Prostate gland (tissue), 2 donors: ENCODE data around the gene NHLH1. TPM values are rescaled to one million over a fixed set of nuclear protein-coding genes. Genes with fewer than 3 reads are reported as not detected.
A peak's percentile ranks its signal among the peaks of the same experiment; 100 is the strongest.

Source experiments
- DNase-seq: peaks from one replicate; pipeline ENCODE4 v3.0.0-alpha.2; 2019; ENCODE audit warnings: low spot score
- H3K27ac ChIP-seq, 2 donors: fragments of 200-600 bp; sonication (generic); 2 replicates each; pipeline ENCODE4 v1.5.1; 2017 to 2019
- H3K27me3 ChIP-seq: fragments of 200-600 bp; sonication (generic); replicated peaks from 2 replicates; pipeline ENCODE4 v1.5.1; 2019; ENCODE audit not compliant: insufficient read depth
- H3K36me3 ChIP-seq, 2 donors: fragments of 200-600 bp; sonication (generic); 1 replicate in 1 of 2; 2 replicates in 1 of 2; pipeline versions ENCODE4 v1.5.1 to v1.8.1; 2017 to 2019
- H3K4me1 ChIP-seq: fragments of 200-600 bp; sonication (generic); replicated peaks from 2 replicates; pipeline ENCODE4 v1.5.1; 2019
- H3K4me3 ChIP-seq, 2 donors: fragments of 200-600 bp; sonication (generic); 2 replicates each; pipeline ENCODE4 v1.5.1; 2017 to 2019
- H3K9me3 ChIP-seq: fragments of 200-600 bp; sonication (generic); 2 replicates; pipeline ENCODE4 v1.5.1; 2017
- POLR2A ChIP-seq: fragments of 450-650 bp; IDR thresholded peaks from one replicate; pipeline ENCODE4 v1.6.1; 2016; ENCODE audit warnings: antibody characterized with exemption, mild to moderate bottlenecking
- POLR2AphosphoS5 ChIP-seq: sonication (generic); formaldehyde crosslinking; IDR thresholded peaks from one replicate; pipeline ENCODE4 v1.6.1; 2017; ENCODE audit warnings: antibody characterized with exemption
- WGBS: methylation state at CpG from one replicate; pipeline ENCODE4 v1.1.5; 2018; 5-methylcytosine and 5-hydroxymethylcytosine counted together
- intact Hi-C: fragments of 100-400 bp; cut with DNase I; formaldehyde crosslinking; loops from one replicate; pipeline ENCODE4 v1.14.2; 2022
- total RNA-seq, 2 donors: library from RNA; depleted of rRNA; stranded (reverse); fragments of >200 nt; gene quantifications; one replicate each; pipeline ENCODE4 v1.1.0, GENCODE V29; 2016
- TF ChIP-seq, protein P1 (sequence below), 4 experiments: fragments of 200-600 bp in 2 of 4; fragments of 450-650 bp in 2 of 4; sonication (generic) in 2 of 4; IDR thresholded peaks; 1 replicate in 3 of 4; 2 replicates in 1 of 4; pipeline ENCODE4 v1.5.1; 2016 to 2019; ENCODE audit warnings: antibody characterized with exemption in 4 of 4, mild to moderate bottlenecking in 2 of 4, moderate library complexity in 2 of 4

Gene NHLH1
- total RNA-seq, 2 donors from 2014 or later, result not detected

DNA sequence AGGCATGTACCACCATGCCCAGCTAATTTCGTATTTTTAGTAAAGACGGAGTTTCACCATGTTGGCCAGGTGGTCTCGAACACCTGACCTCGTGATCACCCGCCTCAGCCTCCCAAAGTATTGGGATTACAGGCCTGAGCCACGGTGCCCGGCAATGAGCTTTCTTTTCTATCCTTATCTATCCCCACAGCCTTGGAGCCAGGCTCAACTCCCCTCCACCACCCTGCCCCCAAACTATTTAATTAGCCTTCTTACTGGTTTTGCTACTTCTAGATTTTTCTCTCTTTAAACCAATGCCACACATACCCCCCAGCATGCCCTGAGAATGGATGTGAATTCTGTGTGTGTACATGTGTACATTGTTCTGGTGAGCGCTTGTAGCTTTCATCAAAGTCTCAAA, 27.8 kb downstream of the NHLH1 start:
- Histone ChIP-seq H3K36me3 (no peaks in the 10 kb centered on the region), H3K27me3 (no peaks in the 10 kb centered on the region), H3K4me1 (no peaks in the 10 kb centered on the region), H3K9me3 (no peaks in the 10 kb centered on the region), H3K4me3 (no peak overlapping the region), H3K27ac (no peak overlapping the region)
- 93% methylated on average over 8 of the region's 8 CpGs for WGBS
- intact Hi-C loops, result no loop called here
- no peak for TF ChIP-seq POLR2A
- TF ChIP-seq, protein P1, sequence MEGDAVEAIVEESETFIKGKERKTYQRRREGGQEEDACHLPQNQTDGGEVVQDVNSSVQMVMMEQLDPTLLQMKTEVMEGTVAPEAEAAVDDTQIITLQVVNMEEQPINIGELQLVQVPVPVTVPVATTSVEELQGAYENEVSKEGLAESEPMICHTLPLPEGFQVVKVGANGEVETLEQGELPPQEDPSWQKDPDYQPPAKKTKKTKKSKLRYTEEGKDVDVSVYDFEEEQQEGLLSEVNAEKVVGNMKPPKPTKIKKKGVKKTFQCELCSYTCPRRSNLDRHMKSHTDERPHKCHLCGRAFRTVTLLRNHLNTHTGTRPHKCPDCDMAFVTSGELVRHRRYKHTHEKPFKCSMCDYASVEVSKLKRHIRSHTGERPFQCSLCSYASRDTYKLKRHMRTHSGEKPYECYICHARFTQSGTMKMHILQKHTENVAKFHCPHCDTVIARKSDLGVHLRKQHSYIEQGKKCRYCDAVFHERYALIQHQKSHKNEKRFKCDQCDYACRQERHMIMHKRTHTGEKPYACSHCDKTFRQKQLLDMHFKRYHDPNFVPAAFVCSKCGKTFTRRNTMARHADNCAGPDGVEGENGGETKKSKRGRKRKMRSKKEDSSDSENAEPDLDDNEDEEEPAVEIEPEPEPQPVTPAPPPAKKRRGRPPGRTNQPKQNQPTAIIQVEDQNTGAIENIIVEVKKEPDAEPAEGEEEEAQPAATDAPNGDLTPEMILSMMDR (IDR thresholded peaks at IDR 0.05), result no peak
- no peak for TF ChIP-seq POLR2AphosphoS5
- no peak for DNase-seq

DNA sequence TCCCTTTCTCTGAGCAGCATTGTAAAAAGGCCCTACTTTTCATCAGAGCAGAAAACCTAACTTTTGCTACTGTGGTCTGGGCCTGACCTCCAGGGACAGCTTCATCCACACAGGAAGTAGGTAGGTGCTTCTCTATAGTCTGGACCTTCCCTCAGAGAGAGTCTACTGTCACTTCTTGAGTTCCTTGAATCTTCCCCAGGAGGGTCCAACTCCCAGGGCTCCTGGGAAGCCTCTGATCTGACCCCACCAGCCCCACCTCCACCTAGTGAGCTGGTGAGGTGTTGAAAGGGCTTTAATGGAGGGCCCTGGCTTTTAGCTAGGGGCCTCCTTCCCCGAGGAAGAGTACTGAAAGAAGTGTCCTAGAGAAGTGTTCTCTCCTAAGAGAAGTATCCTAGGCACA, 30.8 kb downstream of the NHLH1 start:
- H3K27ac ChIP-seq, result no peak overlapping the region
- H3K4me3 ChIP-seq, result no peak overlapping the region
- H3K9me3 ChIP-seq, result no peaks in the 10 kb centered on the region
- DNase-seq, result no peak
- intact Hi-C loops, result no loop called here
- H3K36me3 ChIP-seq, result no peaks in the 10 kb centered on the region
- WGBS, result 50% methylated on average over 1 of the region's 1 CpG
- no peak for TF ChIP-seq POLR2AphosphoS5
- TF ChIP-seq, protein P1 (IDR thresholded peaks at IDR 0.05), result no peak
- no peaks in the 10 kb centered on the region for H3K27me3 ChIP-seq
- H3K4me1 ChIP-seq, result peaks cover 3% of the 10 kb centered on the region

DNA sequence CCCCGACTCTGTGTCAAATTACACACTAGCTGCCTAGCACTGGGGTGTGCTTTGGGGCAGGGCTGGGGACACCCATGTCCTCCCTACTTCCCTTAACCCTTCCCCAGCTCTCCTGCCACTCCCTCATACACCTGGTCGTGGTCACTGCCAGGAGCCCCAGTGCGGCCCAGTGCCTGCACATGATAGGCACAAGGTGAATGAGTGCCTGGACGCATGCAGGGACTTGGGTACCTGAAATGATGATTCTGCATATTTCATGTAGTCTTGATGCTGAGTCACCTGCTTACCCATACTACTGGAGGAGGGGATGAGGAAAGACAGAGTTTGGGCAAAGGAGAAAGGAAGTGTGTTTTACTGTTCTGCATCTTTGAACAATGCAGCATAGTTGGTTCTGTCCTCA, 32.0 kb downstream of the NHLH1 start:
- H3K27ac ChIP-seq, result no peak overlapping the region
- intact Hi-C loops, result no loop called here
- H3K9me3 ChIP-seq, result no peaks in the 10 kb centered on the region
- peaks cover 3% of the 10 kb centered on the region for H3K4me1 ChIP-seq
- H3K4me3 ChIP-seq, result no peak overlapping the region
- no peak for TF ChIP-seq POLR2AphosphoS5
- no peak for TF ChIP-seq POLR2A
- TF ChIP-seq, protein P1 (IDR thresholded peaks at IDR 0.05), result no peak
- 74% methylated on average over 4 of the region's 4 CpGs for WGBS
- no peaks in the 10 kb centered on the region for H3K27me3 ChIP-seq
- no peak for DNase-seq
- H3K36me3 ChIP-seq, result no peaks in the 10 kb centered on the region

DNA sequence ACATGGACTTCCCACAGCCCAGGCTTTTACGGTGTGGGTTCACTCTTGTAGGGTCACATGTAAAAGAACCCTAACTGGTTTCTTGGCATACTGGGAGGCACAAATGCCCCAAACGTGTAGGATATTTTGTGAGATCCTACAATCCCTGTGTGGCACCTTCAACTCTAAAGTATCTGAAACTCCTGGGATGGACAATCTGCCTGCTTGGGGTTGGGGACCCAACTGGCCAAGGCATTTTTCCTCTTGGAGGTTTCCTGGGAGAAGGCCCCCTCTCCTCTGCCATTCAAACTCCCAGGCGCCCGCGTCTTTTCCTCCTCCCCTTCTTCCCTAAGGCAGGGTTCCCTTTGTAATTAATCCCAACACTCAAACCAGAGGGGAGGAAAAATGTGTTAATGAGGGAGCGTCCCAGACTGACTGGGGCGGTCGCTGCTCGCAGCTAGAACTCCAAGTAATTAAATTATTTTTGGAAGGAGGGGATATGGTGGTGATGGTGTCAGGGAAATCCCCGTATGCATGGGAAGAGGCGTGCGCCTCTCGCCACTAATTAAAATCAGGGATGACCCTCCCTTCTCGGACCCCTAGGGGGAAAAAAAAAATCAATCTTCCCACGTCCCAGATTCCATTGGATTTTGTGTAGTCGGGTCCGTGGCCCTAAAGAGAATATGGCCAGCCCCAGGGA, 32.8 kb downstream of the NHLH1 start:
- H3K9me3 ChIP-seq, result no peaks in the 10 kb centered on the region
- 19% methylated on average over 17 of the region's 17 CpGs for WGBS
- intact Hi-C loops, result no loop called here
- H3K27ac ChIP-seq, result peak overlapping the region; percentile 81 to 83
- H3K36me3 ChIP-seq, result no peaks in the 10 kb centered on the region
- peak overlapping the region; percentile 82 to 91 for H3K4me3 ChIP-seq
- DNase-seq, result no peak
- no peaks in the 10 kb centered on the region for H3K27me3 ChIP-seq
- TF ChIP-seq, protein P1 (IDR thresholded peaks at IDR 0.05), result peak in 1 of 4 experiments; percentile 12
- TF ChIP-seq POLR2A, result no peak
- peaks cover 3% of the 10 kb centered on the region for H3K4me1 ChIP-seq

DNA sequence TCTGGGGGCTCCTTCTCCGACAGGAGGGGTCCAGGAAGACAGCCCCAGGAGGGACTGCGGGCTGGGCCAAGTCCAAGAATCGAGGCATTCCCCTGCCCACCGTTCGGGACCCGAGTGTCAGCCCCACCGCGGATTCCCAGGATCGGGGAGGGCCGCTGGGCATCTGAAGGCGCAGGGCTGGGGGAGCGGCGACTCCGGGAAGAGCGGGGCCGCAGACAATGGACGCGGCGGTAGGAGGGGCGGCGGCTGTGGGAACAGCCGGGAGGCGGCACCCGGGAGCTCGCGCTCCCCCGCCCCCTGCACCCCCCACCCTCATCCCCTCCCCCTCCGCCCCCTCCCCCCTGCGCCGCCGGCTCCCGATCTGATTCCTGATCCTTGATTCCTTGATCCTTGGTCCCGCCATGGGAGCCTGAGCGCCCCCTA, 33.4 kb downstream of the NHLH1 start, which contains the start of gene VANGL2:
Gene VANGL2, plus strand, starts transcription at position 342 of the 423 bp plus-strand sequence. CDS start 15,274 bp downstream, outside the sequence.
- peak; percentile 73 for DNase-seq
- no peaks in the 10 kb centered on the region for H3K36me3 ChIP-seq
- TF ChIP-seq POLR2A (peak; percentile 28), POLR2AphosphoS5 (peak; percentile 37)
- TF ChIP-seq, protein P1 (IDR thresholded peaks at IDR 0.05), result no peak
- H3K4me3 ChIP-seq, result peak within 1 kb of the TSS; percentile 82 to 91
- intact Hi-C loops, result no loop called here
- H3K4me1 ChIP-seq, result peaks cover 3% of the 10 kb centered on the region
- no peaks in the 10 kb centered on the region for H3K27me3 ChIP-seq
- peak within 1 kb of the TSS; percentile 81 to 83 for H3K27ac ChIP-seq
- H3K9me3 ChIP-seq, result no peaks in the 10 kb centered on the region
- 2% methylated on average over 14 of the region's 34 CpGs for WGBS
